Suppressor macrophage (primary cell): Measurements from ENCODE around the gene ST6GAL2.

Experiments used
- DNase-seq, 4 experiments: peaks; one replicate each; pipeline ENCODE4 v3.0.0-alpha.2; 2020 to 2022

Gene ST6GAL2

DNA sequence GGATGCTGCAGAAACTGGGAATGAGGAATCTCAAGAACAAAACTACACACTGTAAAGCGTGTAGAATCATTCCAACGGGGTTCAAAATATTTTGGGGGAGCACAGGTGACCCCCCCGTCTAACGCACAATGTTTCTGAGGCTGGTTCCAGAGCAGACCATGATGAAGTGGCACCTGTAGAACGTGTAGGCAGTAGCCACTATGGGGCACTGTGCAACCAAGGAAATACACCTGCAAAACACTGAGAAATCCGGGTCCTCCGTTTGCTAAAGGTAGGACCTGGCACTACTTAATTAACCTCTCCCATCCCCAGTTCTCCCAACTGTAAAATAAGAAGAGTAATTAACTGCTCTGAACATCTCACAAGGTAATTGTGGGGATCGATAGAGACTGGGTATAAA, 22.6 kb downstream of the ST6GAL2 start:
- no peak for DNase-seq

DNA sequence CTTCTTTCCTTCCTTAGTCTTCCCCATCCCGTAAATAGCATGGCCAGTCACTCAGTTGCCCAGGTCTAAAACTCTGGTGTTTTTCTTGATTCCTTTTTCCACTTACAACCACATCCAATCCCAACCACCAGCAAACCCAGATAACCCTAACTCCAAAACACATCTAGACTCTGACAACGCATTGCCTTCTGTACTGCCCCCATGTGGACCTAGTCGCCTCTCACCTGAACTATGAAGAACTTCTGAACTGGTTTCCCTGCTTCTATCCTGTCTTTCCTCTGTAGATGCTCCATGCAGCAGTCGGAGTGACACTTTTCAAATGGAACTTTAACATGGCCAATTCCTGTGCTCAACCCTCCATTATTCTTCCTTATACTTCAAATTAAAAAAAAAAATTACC, 26.5 kb downstream of the ST6GAL2 start:
- DNase-seq: no peak

- DNase-seq: no peak
These were observed 27.2 kb downstream of the ST6GAL2 start for GRCh38 chr2:106858810-106859209.

GRCh38 chr2:106857882-106858478, 28.0 kb downstream of the ST6GAL2 start:
- DNase-seq: no peak

DNA sequence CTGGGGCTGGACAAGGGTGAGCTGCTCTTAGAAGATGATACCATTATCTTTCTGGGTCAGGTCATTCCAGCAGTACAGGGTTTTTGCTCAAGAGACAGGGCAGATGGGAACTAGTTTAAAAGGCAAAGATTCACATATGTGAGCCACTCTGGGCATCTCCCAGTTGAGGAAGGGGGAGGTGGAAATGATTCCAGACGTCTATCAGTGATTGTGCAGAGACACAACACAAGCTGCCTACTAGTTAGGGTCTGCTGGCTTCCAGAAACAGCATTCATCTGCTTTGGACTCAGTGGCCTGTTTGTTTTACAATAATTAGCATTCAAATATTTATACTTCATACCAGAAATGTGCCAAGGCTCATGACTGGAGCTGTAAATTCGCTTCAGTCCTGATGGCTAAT, 32.3 kb downstream of the ST6GAL2 start:
- no peak for DNase-seq

GRCh38 chr2:106851881-106852501, 34.0 kb downstream of the ST6GAL2 start:
- DNase-seq: no peak

- DNase-seq: no peak
These were observed 34.7 kb downstream of the ST6GAL2 start for GRCh38 chr2:106851087-106851874.

DNA sequence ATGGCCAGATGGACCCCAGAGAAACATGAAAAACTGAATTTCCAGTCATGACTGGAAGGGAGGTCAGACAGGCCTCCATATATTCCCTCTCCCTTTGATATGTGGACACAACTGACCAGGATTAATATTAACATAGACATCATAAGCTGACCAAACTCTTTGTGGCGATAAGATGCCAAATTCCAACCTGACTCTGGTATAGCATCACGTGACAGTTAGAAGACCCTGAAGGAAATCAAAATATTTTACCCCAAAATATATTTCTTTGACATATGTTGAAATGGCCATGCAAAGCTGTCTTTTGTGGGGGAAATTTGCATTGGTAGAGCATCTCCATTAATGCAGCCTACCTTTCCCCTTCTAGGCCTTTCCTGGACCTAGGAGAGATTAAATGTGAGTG, 36.7 kb downstream of the ST6GAL2 start:
- no peak for DNase-seq

- DNase-seq: no peak
These were observed 38.6 kb downstream of the ST6GAL2 start for GRCh38 chr2:106847366-106847765.

DNA sequence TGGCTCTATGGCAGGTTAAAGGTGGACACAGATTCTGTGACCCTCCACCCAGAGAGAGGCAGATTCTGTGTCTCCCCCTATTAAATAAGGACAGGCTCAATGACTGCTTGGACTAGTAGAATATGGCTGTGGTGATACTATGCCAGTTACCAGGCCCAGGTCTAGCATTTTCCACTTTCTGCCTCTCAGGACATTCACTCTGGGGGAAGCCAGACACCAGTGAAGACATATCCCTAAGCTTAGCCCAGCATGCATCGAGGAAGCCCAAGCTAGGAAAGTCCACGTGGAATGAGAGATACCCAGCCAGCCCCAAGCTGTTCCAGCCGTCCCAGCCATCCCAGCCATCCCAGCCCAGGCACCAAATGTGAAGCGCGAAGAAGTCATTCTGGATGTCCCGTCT, 40.3 kb downstream of the ST6GAL2 start:
- DNase-seq: no peak

DNA sequence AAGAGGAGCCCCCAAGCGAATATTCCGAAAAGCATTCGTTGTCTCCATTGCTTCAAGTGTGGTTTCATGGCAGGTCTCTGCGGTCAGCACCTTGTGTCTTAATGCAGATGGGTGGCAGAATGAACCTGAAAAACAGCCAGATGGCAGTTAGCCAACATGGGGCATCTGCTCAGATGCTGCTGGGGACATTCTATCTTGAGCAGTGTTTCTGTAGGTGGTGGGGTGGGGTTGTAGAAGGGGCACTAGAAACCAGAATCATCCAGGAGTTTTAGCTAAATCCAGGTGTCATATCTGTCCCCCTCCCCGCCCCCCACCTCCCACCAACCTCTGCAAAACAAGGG, 42.1 kb downstream of the ST6GAL2 start:
- DNase-seq: no peak

DNA sequence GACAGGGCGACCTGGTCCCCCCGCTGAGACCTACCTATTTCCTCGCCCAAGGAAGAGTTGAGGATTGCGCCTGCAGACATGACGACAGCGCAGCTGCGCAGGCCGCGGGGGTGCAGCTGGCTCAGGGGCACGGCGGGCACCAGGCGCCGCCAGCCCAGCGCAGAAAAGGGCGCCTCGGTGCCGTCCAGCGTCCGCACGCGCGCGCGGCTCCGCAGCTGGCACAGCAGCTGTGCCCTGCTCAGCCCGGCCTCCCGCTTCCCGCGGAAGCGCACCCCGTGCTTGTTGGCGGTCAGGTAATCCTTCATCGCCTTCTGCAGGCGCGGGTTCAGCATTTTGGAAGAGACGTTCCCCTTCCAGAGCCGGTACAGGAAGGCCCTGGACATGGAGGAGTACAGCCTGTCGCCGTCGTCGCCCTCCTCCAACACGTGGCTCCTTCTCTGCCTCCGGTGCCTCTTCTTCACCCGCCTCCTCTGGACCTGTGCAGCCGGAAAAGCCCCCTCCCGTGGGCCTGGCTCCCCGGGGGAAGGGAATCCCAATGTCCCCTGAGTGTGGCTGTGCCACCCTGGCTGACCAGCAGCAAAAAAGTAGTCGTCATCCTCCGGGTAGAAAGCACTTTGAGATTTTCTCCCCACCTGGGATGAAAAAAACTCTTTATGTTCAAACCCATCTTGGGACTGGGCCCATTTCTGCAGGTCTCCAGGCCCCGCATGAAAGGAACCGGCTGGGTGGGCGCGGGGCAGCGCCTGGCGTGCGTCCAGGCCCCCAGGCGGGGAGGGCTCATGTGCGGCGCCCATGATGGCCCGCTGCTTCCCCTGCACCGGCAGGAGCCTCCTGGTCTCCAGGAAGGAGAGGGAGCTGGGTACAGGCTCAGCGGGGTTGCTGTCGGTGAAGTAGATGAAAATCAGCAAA, 42.7 kb downstream of the ST6GAL2 start:
- DNase-seq: no peak

- no peak for DNase-seq
These were observed 43.9 kb downstream of the ST6GAL2 start for GRCh38 chr2:106841886-106842645.

DNA sequence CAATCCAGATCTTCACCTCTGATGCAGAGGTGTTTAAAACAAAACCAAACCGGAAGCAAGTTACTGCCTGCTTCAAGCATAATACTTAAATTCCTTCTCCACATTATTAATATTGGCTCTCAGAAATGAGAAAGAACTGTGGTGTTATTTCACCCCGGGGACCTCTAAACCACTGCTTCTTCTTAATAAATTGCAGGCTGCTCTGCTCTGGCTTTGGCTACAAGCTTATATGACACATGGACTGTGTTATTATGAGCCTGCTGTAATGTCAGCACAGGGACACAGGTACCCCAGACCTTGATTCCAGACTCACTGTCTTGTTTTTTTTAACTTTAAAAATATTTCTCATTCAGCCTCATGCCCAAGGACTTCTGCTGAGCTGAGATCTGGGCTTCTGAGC, 45.1 kb downstream of the ST6GAL2 start:
- no peak for DNase-seq

DNA sequence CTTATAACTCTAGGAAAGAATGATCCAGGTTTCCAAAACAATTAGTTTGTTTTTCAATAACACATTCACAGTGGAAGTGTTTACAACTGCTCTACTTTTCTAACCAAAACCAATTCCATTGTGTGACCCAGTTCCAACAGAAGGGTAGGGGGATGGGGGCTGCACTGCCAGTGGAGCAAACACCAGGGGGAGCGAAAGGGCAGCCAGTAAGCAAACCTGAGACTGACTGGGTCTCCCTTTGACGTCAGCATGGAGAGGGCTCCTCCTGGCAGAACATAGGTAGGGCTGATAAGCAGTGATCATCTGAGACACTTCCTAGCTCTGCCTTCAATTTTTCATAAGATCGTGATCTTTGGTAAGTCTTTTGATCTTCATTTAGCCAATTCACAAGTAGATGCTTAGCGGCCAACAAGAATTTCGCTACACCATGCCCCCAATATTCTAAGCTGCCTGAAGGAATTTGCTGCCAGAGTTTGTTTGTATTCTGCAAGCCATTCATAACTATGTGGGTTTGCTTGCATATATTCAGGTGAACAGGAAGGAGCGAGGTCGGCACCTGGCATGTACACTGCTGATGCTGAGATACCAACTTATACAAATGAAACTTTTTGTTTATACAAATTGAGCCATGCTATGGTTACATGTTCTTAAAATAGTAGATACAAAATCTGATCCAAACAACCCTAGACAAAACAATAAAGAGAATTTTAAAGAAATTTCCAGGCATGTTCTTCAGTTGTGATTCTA, 45.9 kb downstream of the ST6GAL2 start:
- no peak for DNase-seq

DNA sequence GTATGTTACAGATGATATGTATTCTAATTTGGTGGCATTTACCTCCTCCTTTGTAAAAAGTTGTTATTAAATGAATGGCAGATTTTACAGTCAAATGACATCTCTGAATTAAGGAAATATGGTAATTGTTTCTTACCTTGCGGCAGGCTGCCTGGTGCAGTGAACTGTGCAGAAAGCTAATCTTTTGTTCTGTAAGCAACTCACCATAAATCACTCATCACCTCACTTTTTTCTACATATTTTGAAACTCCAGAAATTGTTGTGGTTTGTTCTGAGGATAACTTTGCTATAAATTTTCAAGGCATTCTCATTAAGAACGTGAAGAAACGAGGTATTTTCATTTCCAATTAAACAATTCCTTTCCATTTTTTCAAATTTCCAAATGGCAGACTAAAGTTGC, 52.7 kb downstream of the ST6GAL2 start:
- DNase-seq: no peak

GRCh38 chr2:106831816-106832569, 54.0 kb downstream of the ST6GAL2 start:
- DNase-seq: no peak

GRCh38 chr2:106831241-106831640, 54.7 kb downstream of the ST6GAL2 start:
- no peak for DNase-seq

DNA sequence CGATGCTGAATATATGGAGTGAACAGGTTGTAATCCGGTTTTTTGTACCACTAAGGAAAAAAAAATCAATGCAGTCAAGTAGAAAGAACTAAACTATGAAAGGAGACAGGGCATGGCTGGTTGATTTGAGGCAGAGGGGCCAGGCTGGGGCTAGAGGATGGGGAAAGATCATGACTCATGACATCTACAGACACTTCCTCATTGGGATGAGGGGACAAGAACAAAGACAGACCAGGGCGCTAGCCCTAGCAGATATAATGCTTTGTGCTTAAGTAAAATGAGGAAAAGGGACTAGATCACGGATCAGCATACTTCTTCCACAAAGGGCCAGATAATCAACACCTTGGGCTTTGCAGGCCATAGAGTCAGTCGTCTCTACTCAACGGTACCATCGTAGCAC, 55.8 kb downstream of the ST6GAL2 start:
- no peak for DNase-seq

DNA sequence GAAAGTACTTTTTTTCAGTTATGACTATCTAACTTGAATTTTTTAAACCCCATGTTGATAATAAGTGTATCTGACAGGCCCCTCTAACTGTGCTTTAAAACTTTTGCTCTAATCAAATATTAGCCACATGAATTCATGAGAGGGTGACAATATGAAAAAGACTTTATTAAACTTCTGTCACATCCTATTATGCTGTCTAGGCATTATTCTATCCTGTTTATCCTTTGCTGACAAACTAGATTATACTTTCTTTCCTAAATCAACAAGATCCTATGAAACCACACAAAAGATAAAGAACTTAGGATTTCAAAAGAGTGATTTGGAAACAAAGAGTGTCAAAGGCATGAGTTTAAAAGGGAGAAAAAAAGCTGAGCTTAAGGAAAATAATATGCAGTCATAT, 57.8 kb downstream of the ST6GAL2 start:
- DNase-seq: no peak

DNA sequence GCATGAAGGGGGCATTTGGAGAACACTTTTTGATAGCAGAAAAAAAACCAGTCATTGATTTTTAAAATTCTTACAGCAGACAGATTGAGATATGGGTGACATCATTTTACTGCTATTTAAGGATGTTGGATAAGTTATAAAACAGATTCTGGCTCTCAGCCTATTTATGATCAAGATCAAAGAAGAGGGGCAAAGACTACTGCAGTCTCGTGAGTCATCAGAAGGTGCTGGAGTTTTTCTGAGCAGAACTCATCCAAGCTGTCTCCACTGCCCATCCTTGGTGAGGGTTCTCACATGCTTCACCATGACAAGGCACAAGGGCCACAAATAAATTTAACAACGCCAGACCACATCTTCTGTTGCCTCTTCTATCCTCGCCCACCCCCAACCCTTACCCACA, 58.8 kb downstream of the ST6GAL2 start:
- DNase-seq: no peak
